Ovary (tissue), 3 donors: ENCODE measurements around the gene CA6.

Experiments
- CTCF ChIP-seq, 3 donors: fragments of 450-650 bp in 2 of 3; fragments of 200-600 bp in 1 of 3; IDR thresholded peaks; one replicate each; pipeline versions ENCODE4 v1.5.1 to v1.8.0; 2016 to 2022; ENCODE audit warnings: antibody characterized with exemption in 3 of 3, mild to moderate bottlenecking in 1 of 3
- POLR2A ChIP-seq: fragments of 450-650 bp; IDR thresholded peaks from one replicate; pipeline ENCODE4 v1.6.1; 2017; ENCODE audit warnings: antibody characterized with exemption, mild to moderate bottlenecking, moderate library complexity
- donor health status: DM: no; HTN: no; CAD: no.

GRCh38 chr1:8992936-8993687 is 47.4 kb downstream of the CA6 start:
- TF ChIP-seq CTCF (IDR thresholded peaks at IDR 0.05) (no peak), POLR2A (no peak)
